GM23338 (cell line): ENCODE data around the gene NFE2L3. TPM values are rescaled to one million over a fixed set of nuclear protein-coding genes. Genes with fewer than 3 reads are reported as not detected.

Source experiments
- ATAC-seq: fragments of 200-7000 bp; cut with Tn5 transposase; 3 replicates; pipeline ENCODE4 v1.9.1; 2020
- DNase-seq: peaks from one replicate; pipeline ENCODE4 v3.0.0-alpha.2; 2015; ENCODE audit warnings: low spot score
- H2AFZ ChIP-seq: fragments of 200-600 bp; sonication (generic); 2 replicates; pipeline ENCODE4 v1.8.0; 2016; ENCODE audit warnings: antibody characterized with exemption, mild to moderate bottlenecking, moderate library complexity
- H3F3A ChIP-seq: fragments of 200-600 bp; sonication (generic); replicated peaks from 2 replicates; pipeline ENCODE4 v1.8.0; 2017; ENCODE audit warnings: antibody characterized with exemption, mixed run types, low read depth
- H3K27ac ChIP-seq: fragments of 200-600 bp; sonication (generic); 2 replicates; pipeline ENCODE4 v1.6.1; 2016; ENCODE audit warnings: low read depth
- H3K27me3 ChIP-seq: fragments of 200-600 bp; sonication (generic); 2 replicates; pipeline ENCODE4 v1.8.0; 2016; ENCODE audit warnings: mild to moderate bottlenecking, mixed run types, moderate library complexity; ENCODE audit not compliant: insufficient read depth
- H3K36me3 ChIP-seq: fragments of 200-600 bp; sonication (generic); 2 replicates; pipeline ENCODE4 v1.8.0; 2016; ENCODE audit warnings: mild to moderate bottlenecking; ENCODE audit not compliant: insufficient read depth
- H3K4me1 ChIP-seq: fragments of 200-600 bp; sonication (generic); 2 replicates; pipeline ENCODE4 v1.8.0; 2016; ENCODE audit warnings: mild to moderate bottlenecking, moderate library complexity; ENCODE audit not compliant: insufficient read depth
- H3K4me2 ChIP-seq: fragments of 200-600 bp; sonication (generic); 2 replicates; pipeline ENCODE4 v1.7.1; 2017; ENCODE audit warnings: mixed run types
- H3K4me3 ChIP-seq: fragments of 200-600 bp; sonication (generic); 2 replicates; pipeline ENCODE4 v1.6.1; 2016; ENCODE audit warnings: mixed run types
- H3K79me2 ChIP-seq: fragments of 200-600 bp; sonication (generic); replicated peaks from 2 replicates; pipeline ENCODE4 v1.8.0; 2017; ENCODE audit warnings: mild to moderate bottlenecking; ENCODE audit not compliant: insufficient read depth
- H3K9me2 ChIP-seq: fragments of 200-600 bp; sonication (generic); 2 replicates; pipeline ENCODE4 v1.8.0; 2017; ENCODE audit not compliant: insufficient read depth
- H4K20me1 ChIP-seq: fragments of 200-600 bp; sonication (generic); replicated peaks from 2 replicates; pipeline ENCODE4 v1.8.0; 2017; ENCODE audit warnings: mild to moderate bottlenecking; ENCODE audit not compliant: insufficient read depth
- H3K27ac Mint-ChIP-seq: 2 replicates; pipeline ENCODE4 v1.8.0; 2020; ENCODE audit warnings: inconsistent platforms, mild to moderate bottlenecking, moderate library complexity, mixed read lengths
- H3K27me3 Mint-ChIP-seq: 3 replicates; pipeline ENCODE4 v1.8.0; 2022; ENCODE audit warnings: low read depth, mild to moderate bottlenecking, moderate library complexity, mixed read lengths, inconsistent platforms; ENCODE audit not compliant: insufficient read depth, poor library complexity
- H3K36me3 Mint-ChIP-seq: 3 replicates; pipeline ENCODE4 v1.8.0; 2021; ENCODE audit warnings: low read depth, mild to moderate bottlenecking, inconsistent platforms, moderate library complexity, mixed read lengths
- H3K4me1 Mint-ChIP-seq: 3 replicates; pipeline ENCODE4 v1.8.0; 2020; ENCODE audit warnings: mild to moderate bottlenecking, inconsistent platforms, mixed read lengths
- H3K4me3 Mint-ChIP-seq: 3 replicates; pipeline ENCODE4 v1.8.0; 2021; ENCODE audit warnings: moderate library complexity, mild to moderate bottlenecking, inconsistent platforms, mixed read lengths
- H3K9me3 Mint-ChIP-seq: 3 replicates; pipeline ENCODE4 v1.8.0; 2020; ENCODE audit warnings: moderate library complexity, mild to moderate bottlenecking, inconsistent platforms, mixed read lengths
- CREB1 ChIP-seq: fragments of 250-450 bp; sonication (Bioruptor Pico); IDR thresholded peaks from 2 replicates; pipeline ENCODE4 v1.5.0; 2020; ENCODE audit warnings: low read depth, mild to moderate bottlenecking, moderate library complexity
- ETS1 ChIP-seq: IDR thresholded peaks from 2 replicates; pipeline ENCODE4 v1.6.1; 2016; ENCODE audit warnings: antibody characterized with exemption
- EZH2 ChIP-seq: fragments of 200-600 bp; sonication (generic); IDR thresholded peaks from one replicate; pipeline ENCODE4 v1.8.0; 2017; ENCODE audit warnings: antibody characterized with exemption, mild to moderate bottlenecking, low read depth; ENCODE audit not compliant: unreplicated experiment
- EZH2phosphoT487 ChIP-seq: fragments of 200-600 bp; sonication (generic); IDR thresholded peaks from one replicate; pipeline ENCODE4 v1.8.1; 2018; ENCODE audit warnings: antibody characterized with exemption; ENCODE audit not compliant: unreplicated experiment
- JUNB ChIP-seq: IDR thresholded peaks from one replicate; pipeline ENCODE4 v1.6.1; 2016; ENCODE audit warnings: antibody characterized with exemption; ENCODE audit not compliant: unreplicated experiment
- ZNF114 ChIP-seq: fragments of 250-450 bp; sonication (Bioruptor Pico); IDR thresholded peaks from 2 replicates; pipeline ENCODE4 v1.5.0; 2020; ENCODE audit warnings: mild to moderate bottlenecking, moderate library complexity
- ZNF331 ChIP-seq: fragments of 250-450 bp; sonication (Bioruptor Pico); IDR thresholded peaks from 2 replicates; pipeline ENCODE4 v1.5.0; 2020; ENCODE audit warnings: low read depth, mild to moderate bottlenecking, moderate library complexity
- polyA plus RNA-seq: library from polyadenylated mRNA; unstranded; fragments of >200 nt; fragmentation: Nextera tagmentation; extraction: Ambion mirVana; gene quantifications from 2 replicates; pipeline ENCODE4 v1.2.1, GENCODE V29; 2016
- total RNA-seq: library from RNA; depleted of rRNA; stranded (reverse); fragments of >200 nt; shearing (Covaris generic); gene quantifications from 2 replicates; pipeline ENCODE4 v1.2.3, GENCODE V29; 2014
- TF ChIP-seq, protein P1 (sequence below): fragments of 250-450 bp; sonication (Bioruptor Pico); IDR thresholded peaks from 2 replicates; pipeline ENCODE4 v1.5.0; 2020; ENCODE audit warnings: mild to moderate bottlenecking, moderate library complexity

The NFE2L3 gene
- total and polyA plus RNA-seq, 2 experiments from 2014 or later = 62.0 to 142 TPM

- TF ChIP-seq, protein P1, sequence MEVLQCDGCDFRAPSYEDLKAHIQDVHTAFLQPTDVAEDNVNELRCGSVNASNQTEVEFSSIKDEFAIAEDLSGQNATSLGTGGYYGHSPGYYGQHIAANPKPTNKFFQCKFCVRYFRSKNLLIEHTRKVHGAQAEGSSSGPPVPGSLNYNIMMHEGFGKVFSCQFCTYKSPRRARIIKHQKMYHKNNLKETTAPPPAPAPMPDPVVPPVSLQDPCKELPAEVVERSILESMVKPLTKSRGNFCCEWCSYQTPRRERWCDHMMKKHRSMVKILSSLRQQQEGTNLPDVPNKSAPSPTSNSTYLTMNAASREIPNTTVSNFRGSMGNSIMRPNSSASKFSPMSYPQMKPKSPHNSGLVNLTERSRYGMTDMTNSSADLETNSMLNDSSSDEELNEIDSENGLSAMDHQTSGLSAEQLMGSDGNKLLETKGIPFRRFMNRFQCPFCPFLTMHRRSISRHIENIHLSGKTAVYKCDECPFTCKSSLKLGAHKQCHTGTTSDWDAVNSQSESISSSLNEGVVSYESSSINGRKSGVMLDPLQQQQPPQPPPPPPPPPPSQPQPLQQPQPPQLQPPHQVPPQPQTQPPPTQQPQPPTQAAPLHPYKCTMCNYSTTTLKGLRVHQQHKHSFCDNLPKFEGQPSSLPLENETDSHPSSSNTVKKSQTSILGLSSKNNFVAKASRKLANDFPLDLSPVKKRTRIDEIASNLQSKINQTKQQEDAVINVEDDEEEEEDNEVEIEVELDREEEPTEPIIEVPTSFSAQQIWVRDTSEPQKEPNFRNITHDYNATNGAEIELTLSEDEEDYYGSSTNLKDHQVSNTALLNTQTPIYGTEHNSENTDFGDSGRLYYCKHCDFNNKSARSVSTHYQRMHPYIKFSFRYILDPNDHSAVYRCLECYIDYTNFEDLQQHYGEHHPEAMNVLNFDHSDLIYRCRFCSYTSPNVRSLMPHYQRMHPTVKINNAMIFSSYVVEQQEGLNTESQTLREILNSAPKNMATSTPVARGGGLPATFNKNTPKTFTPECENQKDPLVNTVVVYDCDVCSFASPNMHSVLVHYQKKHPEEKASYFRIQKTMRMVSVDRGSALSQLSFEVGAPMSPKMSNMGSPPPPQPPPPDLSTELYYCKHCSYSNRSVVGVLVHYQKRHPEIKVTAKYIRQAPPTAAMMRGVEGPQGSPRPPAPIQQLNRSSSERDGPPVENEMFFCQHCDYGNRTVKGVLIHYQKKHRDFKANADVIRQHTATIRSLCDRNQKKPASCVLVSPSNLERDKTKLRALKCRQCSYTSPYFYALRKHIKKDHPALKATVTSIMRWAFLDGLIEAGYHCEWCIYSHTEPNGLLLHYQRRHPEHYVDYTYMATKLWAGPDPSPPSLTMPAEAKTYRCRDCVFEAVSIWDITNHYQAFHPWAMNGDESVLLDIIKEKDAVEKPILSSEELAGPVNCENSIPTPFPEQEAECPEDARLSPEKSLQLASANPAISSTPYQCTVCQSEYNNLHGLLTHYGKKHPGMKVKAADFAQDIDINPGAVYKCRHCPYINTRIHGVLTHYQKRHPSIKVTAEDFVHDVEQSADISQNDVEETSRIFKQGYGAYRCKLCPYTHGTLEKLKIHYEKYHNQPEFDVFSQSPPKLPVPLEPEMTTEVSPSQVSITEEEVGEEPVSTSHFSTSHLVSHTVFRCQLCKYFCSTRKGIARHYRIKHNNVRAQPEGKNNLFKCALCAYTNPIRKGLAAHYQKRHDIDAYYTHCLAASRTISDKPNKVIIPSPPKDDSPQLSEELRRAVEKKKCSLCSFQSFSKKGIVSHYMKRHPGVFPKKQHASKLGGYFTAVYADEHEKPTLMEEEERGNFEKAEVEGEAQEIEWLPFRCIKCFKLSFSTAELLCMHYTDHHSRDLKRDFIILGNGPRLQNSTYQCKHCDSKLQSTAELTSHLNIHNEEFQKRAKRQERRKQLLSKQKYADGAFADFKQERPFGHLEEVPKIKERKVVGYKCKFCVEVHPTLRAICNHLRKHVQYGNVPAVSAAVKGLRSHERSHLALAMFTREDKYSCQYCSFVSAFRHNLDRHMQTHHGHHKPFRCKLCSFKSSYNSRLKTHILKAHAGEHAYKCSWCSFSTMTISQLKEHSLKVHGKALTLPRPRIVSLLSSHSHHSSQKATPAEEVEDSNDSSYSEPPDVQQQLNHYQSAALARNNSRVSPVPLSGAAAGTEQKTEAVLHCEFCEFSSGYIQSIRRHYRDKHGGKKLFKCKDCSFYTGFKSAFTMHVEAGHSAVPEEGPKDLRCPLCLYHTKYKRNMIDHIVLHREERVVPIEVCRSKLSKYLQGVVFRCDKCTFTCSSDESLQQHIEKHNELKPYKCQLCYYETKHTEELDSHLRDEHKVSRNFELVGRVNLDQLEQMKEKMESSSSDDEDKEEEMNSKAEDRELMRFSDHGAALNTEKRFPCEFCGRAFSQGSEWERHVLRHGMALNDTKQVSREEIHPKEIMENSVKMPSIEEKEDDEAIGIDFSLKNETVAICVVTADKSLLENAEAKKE = no peak
- TF ChIP-seq EZH2 (no peak), JUNB (no peak), EZH2phosphoT487 (no peak)
Observed at GRCh38 chr7:26160896-26161295, 8.9 kb downstream of the NFE2L3 start (continued).

DNA sequence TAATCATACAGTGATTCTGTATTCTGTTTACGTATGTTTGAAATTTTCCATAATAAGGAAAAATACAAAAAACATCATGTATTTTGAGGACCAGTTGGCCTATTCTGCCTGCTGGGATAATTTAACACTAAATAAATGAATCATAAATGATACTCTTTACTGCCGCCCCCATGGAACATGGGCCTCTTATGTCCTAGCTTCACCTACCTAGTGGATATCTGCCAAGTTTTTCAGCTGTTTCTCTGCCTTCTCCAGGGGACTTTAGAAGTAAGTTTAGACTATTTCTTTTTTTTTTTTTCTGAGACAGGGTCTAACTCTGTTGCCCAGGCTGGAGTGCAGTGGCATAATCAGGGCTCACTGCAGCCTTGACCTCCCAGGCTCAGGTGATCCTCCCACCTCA, 10.4 kb downstream of the NFE2L3 start:
- peaks cover 59% of the 10 kb centered on the region for H3K4me1 Mint-ChIP-seq
- H3K36me3 Mint-ChIP-seq = peaks cover 66% of the 10 kb centered on the region
- Histone ChIP-seq H4K20me1 (peaks cover 79% of the 10 kb centered on the region), H3K9me2 (no peaks in the 10 kb centered on the region), H3K4me2 (no peak overlapping the region), H3K27me3 (no peaks in the 10 kb centered on the region), H2AFZ (no peak overlapping the region), H3K27ac (no peak overlapping the region), H3F3A (no peaks in the 10 kb centered on the region), H3K4me3 (no peak overlapping the region), H3K4me1 (peaks cover 68% of the 10 kb centered on the region), H3K79me2 (peaks cover 100% of the 10 kb centered on the region), H3K36me3 (no peaks in the 10 kb centered on the region)
- peaks cover 14% of the 10 kb centered on the region for H3K27me3 Mint-ChIP-seq
- H3K4me3 Mint-ChIP-seq = no peak overlapping the region
- peaks cover 16% of the 10 kb centered on the region; the same call in 2 of the 3 replicates for H3K9me3 Mint-ChIP-seq
- DNase-seq = no peak
- H3K27ac Mint-ChIP-seq = no peak overlapping the region
- no peak for ATAC-seq
- no peak for TF ChIP-seq CREB1 (CRISPR knock-in tag)
- TF ChIP-seq ETS1 = no peak
- no peak for TF ChIP-seq JUNB
- no peak for TF ChIP-seq ZNF331 (CRISPR knock-in tag)
- TF ChIP-seq ZNF114 = no peak
- TF ChIP-seq, protein P1 = no peak
- TF ChIP-seq EZH2 = no peak
